WTC11 (cell line): ENCODE results near the gene SULT2A1. TPM values are rescaled to one million over a fixed set of nuclear protein-coding genes. Genes with fewer than 3 reads are reported as not detected.
"Not testable (repeated sequence)": the region's sequence is repeated elsewhere in the genome, so short reads cannot be mapped to it uniquely, and the experiment has no call there.

ENCODE experiments used
- ATAC-seq: fragments of 200-7000 bp; cut with Tn5 transposase; 2 replicates; pipeline ENCODE4 v1.10.0; 2021; ENCODE audit warnings: mild to moderate bottlenecking, moderate library complexity
- CTCF ChIA-PET: fragments of 300-600 bp; sonication (Branson Sonifier 250); formaldehyde crosslinking; loops from one replicate; lab custom pipeline; 2021; ENCODE audit warnings: antibody characterized with exemption; lab: Charles Lee
- POLR2A ChIA-PET: fragments of 350-600 bp; sonication (Branson Sonifier 250); formaldehyde crosslinking; loops from one replicate; lab custom pipeline; 2021; ENCODE audit warnings: antibody characterized with exemption; lab: Charles Lee
- DNase-seq: peaks from one replicate; pipeline ENCODE4 v3.0.0; 2021; ENCODE audit warnings: low spot score
- H3K27ac Mint-ChIP-seq: 2 replicates; pipeline ENCODE4 v1.8.0; 2021; ENCODE audit warnings: mixed read lengths
- H3K27me3 Mint-ChIP-seq: 2 replicates; pipeline ENCODE4 v1.8.0; 2021; ENCODE audit warnings: low read depth, mild to moderate bottlenecking, moderate library complexity, mixed read lengths
- H3K36me3 Mint-ChIP-seq: 2 replicates; pipeline ENCODE4 v1.8.0; 2021; ENCODE audit warnings: mixed read lengths
- H3K4me1 Mint-ChIP-seq: 2 replicates; pipeline ENCODE4 v1.8.0; 2022; ENCODE audit warnings: mixed read lengths
- H3K4me3 Mint-ChIP-seq: 2 replicates; pipeline ENCODE4 v1.8.0; 2021; ENCODE audit warnings: mild to moderate bottlenecking, moderate library complexity, mixed read lengths
- H3K9me3 Mint-ChIP-seq: 2 replicates; pipeline ENCODE4 v1.8.0; 2021; ENCODE audit warnings: mixed read lengths
- E2F5 ChIP-seq: sonication (generic); formaldehyde crosslinking; IDR thresholded peaks from 2 replicates; pipeline ENCODE4 v1.8.1; 2022; ENCODE audit warnings: mild to moderate bottlenecking, moderate library complexity, missing genetic modification reagents
- EMX1 ChIP-seq: fragments of 250-450 bp; sonication (Bioruptor Pico); IDR thresholded peaks from 2 replicates; pipeline ENCODE4 v1.8.0; 2021; ENCODE audit warnings: mild to moderate bottlenecking
- NFYB ChIP-seq: sonication (generic); formaldehyde crosslinking; conservative IDR thresholded peaks from 2 replicates; pipeline ENCODE4 v1.8.0; 2022; ENCODE audit warnings: low read depth, missing genetic modification reagents
- OVOL2 ChIP-seq: fragments of 250-450 bp; sonication (Bioruptor Pico); IDR thresholded peaks from 2 replicates; pipeline ENCODE4 v1.9.0; 2021; ENCODE audit warnings: mild to moderate bottlenecking, borderline replicate concordance
- STAT6 ChIP-seq: sonication (generic); formaldehyde crosslinking; conservative IDR thresholded peaks from 2 replicates; pipeline ENCODE4 v1.8.1; 2023; ENCODE audit warnings: mild to moderate bottlenecking, low read depth, missing genetic modification reagents, moderate library complexity
- ZNF219 ChIP-seq: sonication (generic); formaldehyde crosslinking; IDR thresholded peaks from 2 replicates; pipeline ENCODE4 v1.8.0; 2023; ENCODE audit warnings: missing genetic modification reagents, mild to moderate bottlenecking, borderline replicate concordance
- ZNF281 ChIP-seq: sonication (generic); formaldehyde crosslinking; IDR thresholded peaks from 2 replicates; pipeline ENCODE4 v1.8.0; 2023; ENCODE audit warnings: mild to moderate bottlenecking, missing genetic modification reagents
- total RNA-seq: library from RNA; stranded (reverse); gene quantifications from 3 replicates; pipeline ENCODE4 v1.2.3, GENCODE V29; 2021
- TF ChIP-seq, protein P1 (sequence below): fragments of 250-450 bp; sonication (Bioruptor Pico); IDR thresholded peaks from 2 replicates; pipeline ENCODE4 v1.9.0; 2021; ENCODE audit warnings: mild to moderate bottlenecking, borderline replicate concordance
- TF ChIP-seq, protein P2 (sequence below): sonication (generic); formaldehyde crosslinking; IDR thresholded peaks from 2 replicates; pipeline ENCODE4 v1.8.1; 2022; ENCODE audit warnings: low read depth, missing genetic modification reagents, borderline replicate concordance
- TF ChIP-seq, protein P3 (sequence below): fragments of 250-450 bp; sonication (Bioruptor Pico); IDR thresholded peaks from 2 replicates; pipeline ENCODE4 v1.9.0; 2021; ENCODE audit warnings: mild to moderate bottlenecking

Gene SULT2A1
- total RNA-seq, 1 experiment from 2014 or later = 0.31 TPM

DNA sequence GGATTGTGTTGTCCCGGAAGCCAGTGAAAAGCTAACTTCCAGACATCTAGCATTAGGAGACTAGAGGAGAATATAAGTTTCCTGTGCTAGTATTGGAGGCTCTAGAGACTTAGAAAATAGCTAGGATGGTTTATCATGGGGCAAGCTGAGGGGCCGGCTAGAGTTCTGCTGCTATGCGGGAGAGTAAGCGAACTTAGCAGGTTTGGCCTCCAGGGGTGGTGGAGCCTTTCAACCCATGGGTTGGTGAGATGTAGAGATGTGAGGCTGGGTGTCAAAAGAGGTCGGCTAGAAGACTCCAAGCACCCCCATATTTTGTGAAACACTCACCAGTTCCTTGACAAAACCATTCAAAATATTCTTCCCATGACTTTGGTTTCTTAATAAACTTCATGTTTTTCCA is 4.4 kb downstream of the SULT2A1 start:
- Mint-ChIP-seq H3K9me3 (peaks cover 5% of the 10 kb centered on the region), H3K4me1 (peaks cover 6% of the 10 kb centered on the region; the same call in 1 of the 2 replicates), H3K27me3 (no peaks in the 10 kb centered on the region), H3K27ac (no peak overlapping the region), H3K4me3 (no peak overlapping the region), H3K36me3 (no peaks in the 10 kb centered on the region; the same call in 1 of the 2 replicates)
- ChIA-PET POLR2A (no interaction called here), CTCF (interaction anchor here (1.1 kb wide), 1 partner anchor 13 kb away, joined by 7 read pairs; no protein-coding TSS in a partner anchor)
- TF ChIP-seq OVOL2 (CRISPR knock-in tag) = no peak
- TF ChIP-seq, protein P1, sequence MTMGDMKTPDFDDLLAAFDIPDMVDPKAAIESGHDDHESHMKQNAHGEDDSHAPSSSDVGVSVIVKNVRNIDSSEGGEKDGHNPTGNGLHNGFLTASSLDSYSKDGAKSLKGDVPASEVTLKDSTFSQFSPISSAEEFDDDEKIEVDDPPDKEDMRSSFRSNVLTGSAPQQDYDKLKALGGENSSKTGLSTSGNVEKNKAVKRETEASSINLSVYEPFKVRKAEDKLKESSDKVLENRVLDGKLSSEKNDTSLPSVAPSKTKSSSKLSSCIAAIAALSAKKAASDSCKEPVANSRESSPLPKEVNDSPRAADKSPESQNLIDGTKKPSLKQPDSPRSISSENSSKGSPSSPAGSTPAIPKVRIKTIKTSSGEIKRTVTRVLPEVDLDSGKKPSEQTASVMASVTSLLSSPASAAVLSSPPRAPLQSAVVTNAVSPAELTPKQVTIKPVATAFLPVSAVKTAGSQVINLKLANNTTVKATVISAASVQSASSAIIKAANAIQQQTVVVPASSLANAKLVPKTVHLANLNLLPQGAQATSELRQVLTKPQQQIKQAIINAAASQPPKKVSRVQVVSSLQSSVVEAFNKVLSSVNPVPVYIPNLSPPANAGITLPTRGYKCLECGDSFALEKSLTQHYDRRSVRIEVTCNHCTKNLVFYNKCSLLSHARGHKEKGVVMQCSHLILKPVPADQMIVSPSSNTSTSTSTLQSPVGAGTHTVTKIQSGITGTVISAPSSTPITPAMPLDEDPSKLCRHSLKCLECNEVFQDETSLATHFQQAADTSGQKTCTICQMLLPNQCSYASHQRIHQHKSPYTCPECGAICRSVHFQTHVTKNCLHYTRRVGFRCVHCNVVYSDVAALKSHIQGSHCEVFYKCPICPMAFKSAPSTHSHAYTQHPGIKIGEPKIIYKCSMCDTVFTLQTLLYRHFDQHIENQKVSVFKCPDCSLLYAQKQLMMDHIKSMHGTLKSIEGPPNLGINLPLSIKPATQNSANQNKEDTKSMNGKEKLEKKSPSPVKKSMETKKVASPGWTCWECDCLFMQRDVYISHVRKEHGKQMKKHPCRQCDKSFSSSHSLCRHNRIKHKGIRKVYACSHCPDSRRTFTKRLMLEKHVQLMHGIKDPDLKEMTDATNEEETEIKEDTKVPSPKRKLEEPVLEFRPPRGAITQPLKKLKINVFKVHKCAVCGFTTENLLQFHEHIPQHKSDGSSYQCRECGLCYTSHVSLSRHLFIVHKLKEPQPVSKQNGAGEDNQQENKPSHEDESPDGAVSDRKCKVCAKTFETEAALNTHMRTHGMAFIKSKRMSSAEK = no peak
- ATAC-seq (no peak), DNase-seq (peak; percentile 21)

DNA sequence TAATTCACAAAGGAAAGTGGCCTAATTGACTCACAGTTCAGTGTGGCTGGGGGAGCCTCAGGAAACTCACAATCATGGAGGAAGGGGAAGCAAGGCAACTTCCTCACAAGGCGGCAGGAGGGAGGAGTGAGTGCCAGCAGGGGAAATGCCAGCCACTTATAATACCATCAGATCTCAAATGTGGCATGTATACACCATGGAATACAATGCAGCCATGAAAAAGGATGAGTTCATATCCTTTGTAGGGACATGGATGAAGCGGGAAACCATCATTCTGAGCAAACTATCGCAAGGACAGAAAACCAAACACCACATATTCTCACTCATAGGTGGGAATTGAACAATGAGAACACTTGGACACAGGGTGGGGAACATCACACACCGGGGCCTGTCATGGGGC is 6.7 kb downstream of the SULT2A1 start:
- H3K9me3 Mint-ChIP-seq, H3K4me1 Mint-ChIP-seq: not testable (repeated sequence)

GRCh38 chr19:47878906-47879305 is 7.2 kb downstream of the SULT2A1 start:
- Mint-ChIP-seq H3K36me3 (no peaks in the 10 kb centered on the region; the same call in 1 of the 2 replicates), H3K27me3 (no peaks in the 10 kb centered on the region), H3K4me3 (no peak overlapping the region), H3K9me3 (peaks cover 5% of the 10 kb centered on the region), H3K4me1 (no peaks in the 10 kb centered on the region), H3K27ac (no peak overlapping the region)
- DNase-seq (no peak), ATAC-seq (no peak)
- TF ChIP-seq, protein P2, sequence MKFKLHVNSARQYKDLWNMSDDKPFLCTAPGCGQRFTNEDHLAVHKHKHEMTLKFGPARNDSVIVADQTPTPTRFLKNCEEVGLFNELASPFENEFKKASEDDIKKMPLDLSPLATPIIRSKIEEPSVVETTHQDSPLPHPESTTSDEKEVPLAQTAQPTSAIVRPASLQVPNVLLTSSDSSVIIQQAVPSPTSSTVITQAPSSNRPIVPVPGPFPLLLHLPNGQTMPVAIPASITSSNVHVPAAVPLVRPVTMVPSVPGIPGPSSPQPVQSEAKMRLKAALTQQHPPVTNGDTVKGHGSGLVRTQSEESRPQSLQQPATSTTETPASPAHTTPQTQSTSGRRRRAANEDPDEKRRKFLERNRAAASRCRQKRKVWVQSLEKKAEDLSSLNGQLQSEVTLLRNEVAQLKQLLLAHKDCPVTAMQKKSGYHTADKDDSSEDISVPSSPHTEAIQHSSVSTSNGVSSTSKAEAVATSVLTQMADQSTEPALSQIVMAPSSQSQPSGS (CRISPR knock-in tag) = no peak
- CTCF ChIA-PET = interaction anchor here (2.0 kb wide), 1 partner anchor 10 kb away, joined by 10 read pairs; no protein-coding TSS in a partner anchor
- POLR2A ChIA-PET = no interaction called here

More for the DNA sequence above, 6.7 kb downstream of the SULT2A1 start:
- CTCF ChIA-PET, H3K36me3 Mint-ChIP-seq, H3K27ac Mint-ChIP-seq, H3K4me3 Mint-ChIP-seq, ATAC-seq, H3K27me3 Mint-ChIP-seq, DNase-seq, POLR2A ChIA-PET: not testable (repeated sequence)

GRCh38 chr19:47865166-47865565 is 20.9 kb downstream of the SULT2A1 start:
- H3K9me3 Mint-ChIP-seq = peaks cover 6% of the 10 kb centered on the region; the same call in 1 of the 2 replicates
- ATAC-seq = no peak
- H3K4me1 Mint-ChIP-seq = peaks cover 23% of the 10 kb centered on the region
- POLR2A ChIA-PET = interaction anchor here (0.6 to 1.4 kb wide), 3 partner anchors 16 to 781 kb away, joined by 3 to 4 read pairs (median 3); no protein-coding TSS in a partner anchor
- CTCF ChIA-PET = interaction anchor here (0.7 to 3.5 kb wide), 7 partner anchors 15 to 100 kb away, joined by 3 to 54 read pairs (median 5); no protein-coding TSS in a partner anchor
- H3K27me3 Mint-ChIP-seq = no peaks in the 10 kb centered on the region
- H3K36me3 Mint-ChIP-seq = no peaks in the 10 kb centered on the region
- no peak overlapping the region for H3K4me3 Mint-ChIP-seq
- DNase-seq = no peak
- H3K27ac Mint-ChIP-seq = no peak overlapping the region
- no peak for TF ChIP-seq ZNF219 (CRISPR knock-in tag)
- no peak for TF ChIP-seq ZNF281 (CRISPR knock-in tag)
- TF ChIP-seq STAT6 = no peak
- TF ChIP-seq EMX1 (CRISPR knock-in tag) = no peak
- no peak for TF ChIP-seq NFYB (CRISPR knock-in tag)
- TF ChIP-seq E2F5 (CRISPR knock-in tag) = no peak
- TF ChIP-seq, protein P3, sequence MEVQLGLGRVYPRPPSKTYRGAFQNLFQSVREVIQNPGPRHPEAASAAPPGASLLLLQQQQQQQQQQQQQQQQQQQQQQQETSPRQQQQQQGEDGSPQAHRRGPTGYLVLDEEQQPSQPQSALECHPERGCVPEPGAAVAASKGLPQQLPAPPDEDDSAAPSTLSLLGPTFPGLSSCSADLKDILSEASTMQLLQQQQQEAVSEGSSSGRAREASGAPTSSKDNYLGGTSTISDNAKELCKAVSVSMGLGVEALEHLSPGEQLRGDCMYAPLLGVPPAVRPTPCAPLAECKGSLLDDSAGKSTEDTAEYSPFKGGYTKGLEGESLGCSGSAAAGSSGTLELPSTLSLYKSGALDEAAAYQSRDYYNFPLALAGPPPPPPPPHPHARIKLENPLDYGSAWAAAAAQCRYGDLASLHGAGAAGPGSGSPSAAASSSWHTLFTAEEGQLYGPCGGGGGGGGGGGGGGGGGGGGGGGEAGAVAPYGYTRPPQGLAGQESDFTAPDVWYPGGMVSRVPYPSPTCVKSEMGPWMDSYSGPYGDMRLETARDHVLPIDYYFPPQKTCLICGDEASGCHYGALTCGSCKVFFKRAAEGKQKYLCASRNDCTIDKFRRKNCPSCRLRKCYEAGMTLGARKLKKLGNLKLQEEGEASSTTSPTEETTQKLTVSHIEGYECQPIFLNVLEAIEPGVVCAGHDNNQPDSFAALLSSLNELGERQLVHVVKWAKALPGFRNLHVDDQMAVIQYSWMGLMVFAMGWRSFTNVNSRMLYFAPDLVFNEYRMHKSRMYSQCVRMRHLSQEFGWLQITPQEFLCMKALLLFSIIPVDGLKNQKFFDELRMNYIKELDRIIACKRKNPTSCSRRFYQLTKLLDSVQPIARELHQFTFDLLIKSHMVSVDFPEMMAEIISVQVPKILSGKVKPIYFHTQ (CRISPR knock-in tag) = no peak
